ENCODE data around the gene POLD2. TPM values are rescaled to one million over a fixed set of nuclear protein-coding genes. Genes with fewer than 3 reads are reported as not detected.

POLD2 gene

GRCh38 chr7:44068054-44068453 lies 55.3 kb downstream of the POLD2 start:
- no peaks in the 10 kb centered on the region for H3K9me3 ChIP-seq (replicated peaks; ENCODE audit: low read length)
- no peak overlapping the region for H3K9ac ChIP-seq (ENCODE audit: low read depth, low read length)
- peaks cover 23% of the 10 kb centered on the region for H3K4me1 ChIP-seq (ENCODE audit: control insufficient read depth, insufficient read depth, low read length)
- H3K36me3 ChIP-seq (ENCODE audit: insufficient read depth, low read length): peaks cover under 1% of the 10 kb centered on the region
- no peak overlapping the region for H3K4me3 ChIP-seq (ENCODE audit: low read length)
- H3K4me2 ChIP-seq (ENCODE audit: low read length): no peak overlapping the region
- H3K27me3 ChIP-seq (ENCODE audit: control insufficient read depth, insufficient read depth, low read length): no peaks in the 10 kb centered on the region

- Histone ChIP-seq H3K4me3 (ENCODE audit: low read length) (no peak overlapping the region), H3K4me1 (ENCODE audit: control insufficient read depth, insufficient read depth, low read length) (peaks cover 16% of the 10 kb centered on the region), H3K4me2 (ENCODE audit: low read length) (no peak overlapping the region), H3K36me3 (ENCODE audit: insufficient read depth, low read length) (peaks cover 6% of the 10 kb centered on the region), H3K9me3 (replicated peaks; ENCODE audit: low read length) (no peaks in the 10 kb centered on the region), H3K27me3 (ENCODE audit: control insufficient read depth, insufficient read depth, low read length) (no peaks in the 10 kb centered on the region), H3K9ac (ENCODE audit: low read depth, low read length) (no peak overlapping the region)
Observed at GRCh38 chr7:44067064-44067951, 56.0 kb downstream of the POLD2 start.

DNA sequence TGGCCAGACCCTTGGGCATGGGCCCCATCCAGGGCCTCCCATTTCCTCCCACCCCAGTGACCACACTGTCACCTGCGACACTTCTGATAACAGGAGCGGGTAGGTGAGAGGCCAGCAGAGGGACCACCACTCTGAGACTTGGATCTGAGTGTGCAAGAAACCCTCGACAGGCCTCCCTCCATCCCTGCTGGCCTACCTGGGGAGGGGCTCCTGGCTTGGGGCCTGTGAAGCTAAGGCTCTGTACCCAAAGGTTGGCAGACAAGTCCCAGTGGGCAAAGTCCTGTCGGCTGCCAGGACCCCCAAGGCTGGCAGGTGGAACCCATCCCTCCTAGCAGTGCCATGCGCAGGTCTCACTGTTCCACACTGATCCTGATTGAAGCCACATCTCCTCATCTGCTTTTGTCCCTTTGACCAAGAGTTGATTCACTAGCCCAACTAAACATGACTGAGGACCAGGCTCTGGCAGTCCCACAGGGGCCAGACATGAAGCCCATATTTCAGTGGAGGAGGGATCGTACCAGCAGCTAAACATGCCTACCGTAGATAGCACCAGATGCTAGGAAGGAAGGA lies 56.8 kb downstream of the POLD2 start:
- no peak overlapping the region for H3K4me3 ChIP-seq (ENCODE audit: low read length)
- no peaks in the 10 kb centered on the region for H3K9me3 ChIP-seq (replicated peaks; ENCODE audit: low read length)
- H3K4me1 ChIP-seq (ENCODE audit: control insufficient read depth, insufficient read depth, low read length): peaks cover 8% of the 10 kb centered on the region
- H3K9ac ChIP-seq (ENCODE audit: low read depth, low read length): no peak overlapping the region
- no peaks in the 10 kb centered on the region for H3K27me3 ChIP-seq (ENCODE audit: control insufficient read depth, insufficient read depth, low read length)
- H3K4me2 ChIP-seq (ENCODE audit: low read length): no peak overlapping the region
- H3K36me3 ChIP-seq (ENCODE audit: insufficient read depth, low read length): peaks cover 13% of the 10 kb centered on the region

DNA sequence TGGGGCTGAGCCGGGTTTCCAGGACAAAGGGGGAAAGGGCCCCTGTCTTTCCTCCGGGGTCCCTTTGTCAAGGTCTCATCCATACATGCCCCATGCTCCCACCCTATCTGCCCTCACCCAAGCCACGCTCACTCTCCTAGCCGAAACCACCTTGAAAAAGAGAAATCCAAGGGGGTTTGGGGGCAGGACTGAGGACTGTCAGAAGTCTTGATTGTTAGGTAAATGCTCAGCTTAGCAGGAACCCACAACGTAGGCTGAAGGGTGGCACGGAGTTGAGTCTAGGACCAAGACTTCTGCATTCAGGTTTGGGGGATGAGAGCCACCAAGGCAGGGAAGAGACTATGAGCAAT lies 57.3 kb downstream of the POLD2 start:
- Histone ChIP-seq H3K9me3 (replicated peaks; ENCODE audit: low read length) (no peaks in the 10 kb centered on the region), H3K4me2 (ENCODE audit: low read length) (no peak overlapping the region), H3K27me3 (ENCODE audit: control insufficient read depth, insufficient read depth, low read length) (no peaks in the 10 kb centered on the region), H3K4me3 (ENCODE audit: low read length) (no peak overlapping the region), H3K4me1 (ENCODE audit: control insufficient read depth, insufficient read depth, low read length) (peaks cover 4% of the 10 kb centered on the region), H3K9ac (ENCODE audit: low read depth, low read length) (no peak overlapping the region), H3K36me3 (ENCODE audit: insufficient read depth, low read length) (peaks cover 18% of the 10 kb centered on the region)

DNA sequence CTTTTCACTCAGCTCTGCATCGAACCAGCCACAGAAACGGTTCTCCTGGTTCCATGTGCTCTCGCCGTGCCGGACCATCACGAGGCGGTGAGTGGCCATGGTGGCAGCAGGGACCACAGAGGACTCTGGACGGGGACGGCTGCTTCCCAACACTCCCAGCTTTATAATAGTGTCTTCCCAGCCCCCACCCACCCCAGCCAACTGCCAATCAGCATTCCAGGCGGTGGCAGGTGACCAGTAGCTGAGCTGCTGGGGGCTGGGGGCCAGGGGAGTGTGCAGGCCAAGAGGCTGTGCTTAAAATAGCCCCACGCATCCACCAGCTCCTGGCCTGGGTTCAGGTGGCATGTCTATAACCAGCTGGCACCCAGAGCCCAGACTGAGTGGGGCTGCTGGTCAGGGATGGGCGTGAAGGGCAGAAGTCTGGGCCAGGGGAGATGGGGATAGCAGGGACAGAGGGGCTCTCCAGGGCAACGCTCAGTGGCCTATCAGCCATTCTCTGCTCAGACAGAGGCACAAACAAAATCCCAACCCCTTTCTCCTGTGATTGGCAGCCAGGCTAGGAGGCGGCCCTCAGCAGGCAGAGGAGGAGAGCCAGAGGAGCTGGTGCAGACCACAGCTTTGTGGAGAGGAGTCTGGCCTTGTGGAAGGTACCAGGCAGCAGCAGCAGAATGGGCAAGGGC lies 57.8 kb downstream of the POLD2 start, which contains the start of gene PGAM2:
Gene PGAM2, minus strand, starts transcription at position 137 of the 680 bp plus-strand sequence. Its CDS starts 38 bp downstream, at position 99.
- no peak within 1 kb of the TSS for H3K4me3 ChIP-seq (ENCODE audit: low read length)
- H3K9me3 ChIP-seq (replicated peaks; ENCODE audit: low read length): no peaks in the 10 kb centered on the region
- H3K36me3 ChIP-seq (ENCODE audit: insufficient read depth, low read length): peaks cover 23% of the 10 kb centered on the region
- no peak within 1 kb of the TSS for H3K4me2 ChIP-seq (ENCODE audit: low read length)
- H3K27me3 ChIP-seq (ENCODE audit: control insufficient read depth, insufficient read depth, low read length): no peaks in the 10 kb centered on the region
- no peak within 1 kb of the TSS for H3K9ac ChIP-seq (ENCODE audit: low read depth, low read length)
- peaks cover 3% of the 10 kb centered on the region for H3K4me1 ChIP-seq (ENCODE audit: control insufficient read depth, insufficient read depth, low read length)

- H3K36me3 ChIP-seq (ENCODE audit: insufficient read depth, low read length): peaks cover 29% of the 10 kb centered on the region
- no peak overlapping the region for H3K4me2 ChIP-seq (ENCODE audit: low read length)
- H3K27me3 ChIP-seq (ENCODE audit: control insufficient read depth, insufficient read depth, low read length): no peaks in the 10 kb centered on the region
- H3K9me3 ChIP-seq (replicated peaks; ENCODE audit: low read length): no peaks in the 10 kb centered on the region
- no peak overlapping the region for H3K9ac ChIP-seq (ENCODE audit: low read depth, low read length)
- H3K4me3 ChIP-seq (ENCODE audit: low read length): no peak overlapping the region
- H3K4me1 ChIP-seq (ENCODE audit: control insufficient read depth, insufficient read depth, low read length): peaks cover 3% of the 10 kb centered on the region
Observed at GRCh38 chr7:44064791-44065430, 58.4 kb downstream of the POLD2 start.

Small RNAs within 50 kb of the gene (small RNA-seq; reads per million reads assigned to genes)
- not detected for gene RNA5SP230

Measured in skeletal muscle satellite cell (primary cell).